Measurements from ENCODE around the gene BEGAIN.

DNA sequence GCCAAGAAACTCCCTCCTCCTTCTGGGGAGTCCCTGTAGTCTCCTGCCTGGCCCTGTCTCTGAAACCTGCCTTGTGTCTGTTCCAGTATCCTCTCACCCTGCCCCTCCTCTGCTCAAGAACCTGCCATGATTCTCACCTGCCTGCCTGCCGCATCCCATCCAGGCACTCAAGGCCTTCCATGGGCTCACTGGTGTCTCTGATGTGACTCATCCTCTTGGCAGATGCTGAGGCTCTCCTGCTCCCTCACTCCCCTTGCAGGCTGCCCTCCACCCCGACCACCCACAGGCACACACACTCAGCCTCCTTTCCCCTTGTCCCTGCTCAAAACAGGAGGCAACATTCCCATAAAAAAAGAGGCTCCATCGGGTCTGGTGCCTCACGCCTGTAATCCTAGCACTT is 5.8 kb upstream of the BEGAIN start:
- no peak for TF ChIP-seq POLR2AphosphoS5 (IDR thresholded peaks at IDR 0.05; ENCODE audit: insufficient read depth, low read depth, low read length)
- TF ChIP-seq POLR2A (IDR thresholded peaks at IDR 0.05; ENCODE audit: low read depth, low read length): no peak
- TF ChIP-seq, protein P1, sequence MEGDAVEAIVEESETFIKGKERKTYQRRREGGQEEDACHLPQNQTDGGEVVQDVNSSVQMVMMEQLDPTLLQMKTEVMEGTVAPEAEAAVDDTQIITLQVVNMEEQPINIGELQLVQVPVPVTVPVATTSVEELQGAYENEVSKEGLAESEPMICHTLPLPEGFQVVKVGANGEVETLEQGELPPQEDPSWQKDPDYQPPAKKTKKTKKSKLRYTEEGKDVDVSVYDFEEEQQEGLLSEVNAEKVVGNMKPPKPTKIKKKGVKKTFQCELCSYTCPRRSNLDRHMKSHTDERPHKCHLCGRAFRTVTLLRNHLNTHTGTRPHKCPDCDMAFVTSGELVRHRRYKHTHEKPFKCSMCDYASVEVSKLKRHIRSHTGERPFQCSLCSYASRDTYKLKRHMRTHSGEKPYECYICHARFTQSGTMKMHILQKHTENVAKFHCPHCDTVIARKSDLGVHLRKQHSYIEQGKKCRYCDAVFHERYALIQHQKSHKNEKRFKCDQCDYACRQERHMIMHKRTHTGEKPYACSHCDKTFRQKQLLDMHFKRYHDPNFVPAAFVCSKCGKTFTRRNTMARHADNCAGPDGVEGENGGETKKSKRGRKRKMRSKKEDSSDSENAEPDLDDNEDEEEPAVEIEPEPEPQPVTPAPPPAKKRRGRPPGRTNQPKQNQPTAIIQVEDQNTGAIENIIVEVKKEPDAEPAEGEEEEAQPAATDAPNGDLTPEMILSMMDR (IDR thresholded peaks at IDR 0.05; ENCODE audit: extremely low read depth in 1 of 2, insufficient read depth in 1 of 2, low read depth in 1 of 2, low read length in 2 of 2): no peak
- TF ChIP-seq FOS (IDR thresholded peaks at IDR 0.05; ENCODE audit: borderline replicate concordance, insufficient read depth, low read length): no peak
- no peak for TF ChIP-seq MYC (IDR thresholded peaks at IDR 0.05; ENCODE audit: low read depth, low read length)
- no peak for TF ChIP-seq EZH2 (IDR thresholded peaks at IDR 0.05; ENCODE audit: borderline replicate concordance, low read depth, low read length, severe bottlenecking)
